GM18508 (cell line): ENCODE data around the gene SYNPR.

Source experiments
- ATAC-seq: cut with Tn5 transposase; IDR thresholded peaks from one replicate; pipeline ENCODE4 v1.9.1; 2021; ENCODE audit warnings: moderate number of reproducible peaks; ENCODE audit not compliant: insufficient read depth, unreplicated experiment

Gene SYNPR

DNA sequence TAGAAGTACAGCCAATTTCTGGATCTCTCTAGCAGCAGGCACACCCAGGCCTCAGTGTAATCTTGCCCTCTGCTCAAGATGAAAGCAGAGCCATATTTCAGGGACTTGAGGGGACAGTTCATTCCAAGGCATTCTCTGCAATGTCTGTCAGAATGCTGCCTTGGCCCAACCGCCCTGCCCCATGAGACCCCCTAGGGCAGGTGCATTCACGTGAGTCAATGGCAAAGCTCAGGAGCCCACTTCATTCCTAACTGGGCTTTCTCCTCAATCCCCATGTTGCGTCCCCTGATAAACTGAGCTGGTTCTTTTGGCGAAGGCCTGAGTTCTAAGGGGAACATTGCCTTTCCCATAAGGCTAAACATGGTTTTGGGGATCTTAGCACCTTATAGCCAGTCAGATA lies 383.9 kb downstream of the SYNPR start:
- no peak for ATAC-seq

DNA sequence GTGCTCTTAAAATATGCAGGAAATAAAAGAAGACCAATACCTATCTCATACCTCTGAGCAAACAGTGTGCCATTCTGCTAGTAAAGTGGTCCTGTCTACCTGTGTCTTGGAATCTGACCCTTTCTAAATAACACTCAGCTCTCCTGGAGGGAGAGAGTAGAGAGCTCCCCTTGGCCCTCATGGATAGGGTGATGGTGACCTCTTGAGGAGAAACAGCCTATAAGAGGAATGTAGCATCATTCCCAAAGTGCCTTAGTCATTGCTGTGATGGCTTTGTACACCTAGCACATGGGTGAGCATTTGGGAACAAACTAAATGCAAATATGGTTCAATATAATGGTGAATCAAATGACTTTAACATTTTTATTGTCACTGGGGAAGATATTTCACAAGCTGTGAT lies 384.4 kb downstream of the SYNPR start:
- ATAC-seq: no peak
